ENCODE measurements around the gene KRT10. TPM values are rescaled to one million over a fixed set of nuclear protein-coding genes. Genes with fewer than 3 reads are reported as not detected.
A peak's percentile ranks its signal among the peaks of the same experiment; 100 is the strongest.

Gene KRT10
- total RNA-seq, 1 experiment from 2014 or later, result 188 TPM

- CTCF ChIA-PET, result interaction anchor here (0.6 to 2.9 kb wide), 9 partner anchors 17 to 1197 kb away, joined by 3 to 31 read pairs (median 4); no protein-coding TSS in a partner anchor
- H3K9me3 Mint-ChIP-seq (ENCODE audit: low read depth, unreplicated experiment), result no peaks in the 10 kb centered on the region
- H3K4me1 Mint-ChIP-seq (ENCODE audit: low read depth, unreplicated experiment), result peaks cover 31% of the 10 kb centered on the region
- no peak overlapping the region for H3K27ac Mint-ChIP-seq (ENCODE audit: unreplicated experiment)
- no peak for TF ChIP-seq CTCF (IDR thresholded peaks at IDR 0.05; ENCODE audit: unreplicated experiment)
- H3K27me3 Mint-ChIP-seq (ENCODE audit: unreplicated experiment), result no peaks in the 10 kb centered on the region
- no peak for DNase-seq
- H3K4me3 Mint-ChIP-seq (ENCODE audit: low read depth, unreplicated experiment), result peak overlapping the region; percentile 80
- no TSS peak for BruUV-seq (replicated peaks)
- H3K36me3 Mint-ChIP-seq (ENCODE audit: insufficient read depth, unreplicated experiment), result peaks cover 38% of the 10 kb centered on the region
- intact Hi-C loops (cut with micrococcal nuclease; ENCODE audit: unreplicated experiment), result no loop called here
These were observed 2.1 kb downstream of the KRT10 start for GRCh38 chr17:40820228-40820838.

- no peak for TF ChIP-seq CTCF (IDR thresholded peaks at IDR 0.05; ENCODE audit: unreplicated experiment)
- Mint-ChIP-seq H3K36me3 (ENCODE audit: insufficient read depth, unreplicated experiment) (peaks cover 38% of the 10 kb centered on the region), H3K27ac (ENCODE audit: unreplicated experiment) (peak overlapping the region; percentile 92), H3K27me3 (ENCODE audit: unreplicated experiment) (no peaks in the 10 kb centered on the region), H3K9me3 (ENCODE audit: low read depth, unreplicated experiment) (no peaks in the 10 kb centered on the region), H3K4me3 (ENCODE audit: low read depth, unreplicated experiment) (peak overlapping the region; percentile 80), H3K4me1 (ENCODE audit: low read depth, unreplicated experiment) (peaks cover 31% of the 10 kb centered on the region)
- DNase-seq, result no peak
- intact Hi-C loops (cut with micrococcal nuclease; ENCODE audit: unreplicated experiment), result loop anchor here (1.0 to 2.0 kb wide), 2 partner anchors 9 to 927 kb away; no protein-coding TSS in a partner anchor
- CTCF ChIA-PET, result interaction anchor here (0.6 to 2.9 kb wide), 21 partner anchors 10 to 1198 kb away, joined by 3 to 31 read pairs (median 5); no protein-coding TSS in a partner anchor
- BruUV-seq (replicated peaks), result TSS peak; percentile 77
These were observed 2.8 kb downstream of the KRT10 start for GRCh38 chr17:40819528-40820125.

- CTCF ChIA-PET, result interaction anchor here (0.5 to 2.9 kb wide), 52 partner anchors 10 to 1197 kb away, joined by 3 to 31 read pairs (median 4); partner anchors contain the start of genes MIEN1, PSMD3 and TOP2A
- Mint-ChIP-seq H3K4me3 (ENCODE audit: low read depth, unreplicated experiment) (peak overlapping the region; percentile 80), H3K27ac (ENCODE audit: unreplicated experiment) (peak overlapping the region; percentile 92), H3K4me1 (ENCODE audit: low read depth, unreplicated experiment) (peaks cover 31% of the 10 kb centered on the region), H3K36me3 (ENCODE audit: insufficient read depth, unreplicated experiment) (peaks cover 38% of the 10 kb centered on the region), H3K27me3 (ENCODE audit: unreplicated experiment) (no peaks in the 10 kb centered on the region), H3K9me3 (ENCODE audit: low read depth, unreplicated experiment) (no peaks in the 10 kb centered on the region)
- DNase-seq, result peak; percentile 100
- TF ChIP-seq CTCF (IDR thresholded peaks at IDR 0.05; ENCODE audit: unreplicated experiment), result no peak
- no TSS peak for BruUV-seq (replicated peaks)
- intact Hi-C loops (cut with micrococcal nuclease; ENCODE audit: unreplicated experiment), result loop anchor here (1.0 to 2.0 kb wide), 4 partner anchors 9 to 926 kb away; no protein-coding TSS in a partner anchor
These were observed 3.5 kb downstream of the KRT10 start for GRCh38 chr17:40818733-40819527.

GRCh38 chr17:40818343-40818732 lies 4.1 kb downstream of the KRT10 start:
- H3K9me3 Mint-ChIP-seq (ENCODE audit: low read depth, unreplicated experiment), result no peaks in the 10 kb centered on the region
- peak overlapping the region; percentile 92 for H3K27ac Mint-ChIP-seq (ENCODE audit: unreplicated experiment)
- peak overlapping the region; percentile 80 for H3K4me3 Mint-ChIP-seq (ENCODE audit: low read depth, unreplicated experiment)
- peaks cover 38% of the 10 kb centered on the region for H3K36me3 Mint-ChIP-seq (ENCODE audit: insufficient read depth, unreplicated experiment)
- CTCF ChIA-PET, result interaction anchor here (0.5 to 2.9 kb wide), 47 partner anchors 9 to 1196 kb away, joined by 3 to 31 read pairs (median 4); partner anchors contain the start of genes MIEN1, PSMD3 and TOP2A
- TSS peak; percentile 98 for BruUV-seq (replicated peaks)
- intact Hi-C loops (cut with micrococcal nuclease; ENCODE audit: unreplicated experiment), result loop anchor here (1.0 to 2.0 kb wide), 3 partner anchors 32 to 926 kb away; no protein-coding TSS in a partner anchor
- H3K4me1 Mint-ChIP-seq (ENCODE audit: low read depth, unreplicated experiment), result peaks cover 31% of the 10 kb centered on the region
- no peak for DNase-seq
- no peak for TF ChIP-seq CTCF (IDR thresholded peaks at IDR 0.05; ENCODE audit: unreplicated experiment)
- no peaks in the 10 kb centered on the region for H3K27me3 Mint-ChIP-seq (ENCODE audit: unreplicated experiment)
